GM12878 (cell line): ENCODE results near the gene FKBP11. TPM values are rescaled to one million over a fixed set of nuclear protein-coding genes. Genes with fewer than 3 reads are reported as not detected.

Experiments used
- ATAC-seq: fragments of 200-7000 bp; cut with Tn5 transposase; 3 replicates; pipeline ENCODE4 v1.9.1; 2020; ENCODE audit warnings: mild to moderate bottlenecking, moderate library complexity
- BruUV-seq: library from RNA; stranded (reverse); fragments of 400-500 nt; replicated peaks from 2 replicates; lab custom pipeline; 2021; lab: Mats Ljungman, UMichigan
- CTCF ChIA-PET: fragments of 300-600 bp; sonication (Branson Sonifier 250); formaldehyde crosslinking; extraction: SDS; loops from one replicate; lab custom pipeline; 2021; ENCODE audit warnings: inconsistent platforms; lab: Yijun Ruan, JAX
- POLR2A ChIA-PET: fragments of 350-600 bp; formaldehyde crosslinking; extraction: SDS; loops from one replicate; lab custom pipeline; 2021; ENCODE audit warnings: inconsistent platforms; lab: Charles Lee
- RAD21 ChIA-PET: fragments of 300-600 bp; sonication (Branson Sonifier 250); formaldehyde crosslinking; loops from one replicate; lab custom pipeline; 2023; ENCODE audit warnings: antibody characterized with exemption; ENCODE audit not compliant: unreplicated experiment; lab: Charles Lee
- SMC1A ChIA-PET: fragments of 300-600 bp; sonication (Branson Sonifier 250); formaldehyde crosslinking; loops from one replicate; lab custom pipeline; 2023; ENCODE audit not compliant: unreplicated experiment, uncharacterized antibody; lab: Charles Lee
- DNase-seq: peaks from one replicate; pipeline ENCODE4 v3.0.0-alpha.2; 2011; ENCODE audit warnings: low read depth, low spot score
- FAIRE-seq: peaks from 3 replicates; lab custom pipeline; 2011; peaks lifted over from hg19 to GRCh38; lab: Jason Lieb, UNC
- H2AFZ ChIP-seq: 2 replicates; pipeline ENCODE4 v1.6.0; 2011; ENCODE audit warnings: low read depth, low read length, control low read depth; ENCODE audit not compliant: control insufficient read depth
- H3K27ac ChIP-seq: 2 replicates; pipeline ENCODE4 v1.5.1; 2011; ENCODE audit warnings: control low read depth; ENCODE audit not compliant: control insufficient read depth, insufficient read depth
- H3K27me3 ChIP-seq, 2 experiments: replicated peaks in 1 of 2; 2 replicates each; pipeline versions ENCODE4 v1.6.0 to v1.6.1; 2011; ENCODE audit warnings: low read length in 1 of 2; ENCODE audit not compliant: control insufficient read depth in 2 of 2, insufficient read depth in 2 of 2
- H3K36me3 ChIP-seq, 2 experiments: 2 replicates each; pipeline ENCODE4 v1.5.1; 2011; ENCODE audit warnings: low read length in 1 of 2; ENCODE audit not compliant: control insufficient read depth in 2 of 2, insufficient read depth in 2 of 2
- H3K4me1 ChIP-seq: 2 replicates; pipeline ENCODE4 v1.6.1; 2011; ENCODE audit warnings: mild to moderate bottlenecking, low read length, moderate library complexity, mixed read lengths; ENCODE audit not compliant: control insufficient read depth, insufficient read depth
- H3K4me2 ChIP-seq: 2 replicates; pipeline ENCODE4 v1.6.0; 2011; ENCODE audit warnings: control low read depth; ENCODE audit not compliant: control insufficient read depth, insufficient read depth
- H3K4me3 ChIP-seq: fragments of 200-600 bp; sonication (generic); 2 replicates; pipeline ENCODE4 v1.5.1; 2016
- H3K79me2 ChIP-seq: 2 replicates; pipeline ENCODE4 v1.6.0; 2011; ENCODE audit warnings: low read length; ENCODE audit not compliant: control insufficient read depth, insufficient read depth
- H3K9ac ChIP-seq: 2 replicates; pipeline ENCODE4 v1.8.0; 2011; ENCODE audit warnings: low read length, control low read depth, mixed read lengths; ENCODE audit not compliant: control insufficient read depth, insufficient read depth
- H3K9me3 ChIP-seq: replicated peaks from 3 replicates; pipeline ENCODE4 v1.5.1; 2011; ENCODE audit warnings: mild to moderate bottlenecking, low read length; ENCODE audit not compliant: control insufficient read depth, insufficient read depth
- H4K20me1 ChIP-seq: 2 replicates; pipeline ENCODE4 v1.6.0; 2011; ENCODE audit not compliant: control insufficient read depth, insufficient read depth
- EP300 ChIP-seq, 2 experiments: fragments of 150-350 bp in 1 of 2; IDR thresholded peaks; 2 replicates each; pipeline ENCODE4 v1.6.1; 2011 to 2012; ENCODE audit warnings: low read depth in 2 of 2, low read length in 2 of 2, borderline replicate concordance in 1 of 2, improper control_type of control experiment in 1 of 2, inconsistent platforms in 1 of 2; ENCODE audit not compliant: control insufficient read depth in 1 of 2
- NFXL1 ChIP-seq: fragments of 450-650 bp; IDR thresholded peaks from 2 replicates; pipeline ENCODE4 v1.6.1; 2017; ENCODE audit warnings: antibody characterized with exemption, mild to moderate bottlenecking, borderline replicate concordance
- SUPT20H ChIP-seq: IDR thresholded peaks from 2 replicates; pipeline ENCODE4 v1.6.1; 2011; ENCODE audit warnings: low read depth, mild to moderate bottlenecking, low read length, moderate library complexity, borderline replicate concordance; ENCODE audit not compliant: control insufficient read depth
- WGBS: methylation state at CpG from one replicate; pipeline ENCODE4 v1.1.6; 2016; ENCODE audit warnings: low lambda C conversion rate; ENCODE audit not compliant: insufficient replicate concordance, insufficient coverage; ENCODE audit errors: missing lambda C conversion rate; 5-methylcytosine and 5-hydroxymethylcytosine counted together
- in situ Hi-C: fragments of 300-500 bp; cut with MboI; formaldehyde crosslinking; loops from 9 replicates; pipeline ENCODE4 v1.14.3; 2018; ENCODE audit warnings: mixed read lengths
- intact Hi-C: fragments of 100-400 bp; cut with micrococcal nuclease; formaldehyde crosslinking; loops from one replicate; pipeline ENCODE4 v1.14.2; 2022; ENCODE audit not compliant: unreplicated experiment
- polyA plus RNA-seq, 11 experiments: library from polyadenylated mRNA; depleted of rRNA in 4 of 11; unstranded in 6 of 11; stranded (reverse) in 5 of 11; fragments of >200 nt; fragmentation: Nextera tagmentation in 4 of 11; fragmentation: Illumina TruSeq in 1 of 11; extraction: Ambion mirVana in 4 of 11; extraction: Trizol in 1 of 11; gene quantifications; 1 replicate in 1 of 11; 2 replicates in 10 of 11; pipeline versions ENCODE4 v1.2.1 to v1.2.3, GENCODE V29; 2011 to 2016; ENCODE audit warnings: inconsistent platforms in 2 of 11, missing spikeins in 2 of 11, low read depth in 1 of 11
- total RNA-seq, 4 experiments: library from RNA; depleted of rRNA in 3 of 4; stranded (reverse); fragments of >200 nt in 3 of 4; fragmentation: Illumina TruSeq in 1 of 4; extraction: Trizol in 1 of 4; gene quantifications; 2 replicates each; pipeline versions ENCODE4 v1.2.1 to v1.2.3, GENCODE V29; 2013 to 2021
- TF ChIP-seq, protein P1 (sequence below): IDR thresholded peaks from 2 replicates; pipeline ENCODE4 v1.6.1; 2012; ENCODE audit warnings: improper control_type of control experiment, low read depth, low read length; ENCODE audit not compliant: insufficient replicate concordance

Gene FKBP11
- total and polyA plus RNA-seq, 10 of the 15 experiments (the other 5 are each of a cell fraction or from before 2014, with no cell fraction given): 25.0 to 135 (median 56.5) TPM

- H3K4me2 ChIP-seq: no peak overlapping the region
- CTCF ChIA-PET: interaction anchor here (0.9 to 3.0 kb wide), 3 partner anchors 8 to 27 kb away, joined by 3 to 10 read pairs (median 4); no protein-coding TSS in a partner anchor
- no peak for TF ChIP-seq SUPT20H
- no peak for TF ChIP-seq NFXL1
- TF ChIP-seq, protein P1, sequence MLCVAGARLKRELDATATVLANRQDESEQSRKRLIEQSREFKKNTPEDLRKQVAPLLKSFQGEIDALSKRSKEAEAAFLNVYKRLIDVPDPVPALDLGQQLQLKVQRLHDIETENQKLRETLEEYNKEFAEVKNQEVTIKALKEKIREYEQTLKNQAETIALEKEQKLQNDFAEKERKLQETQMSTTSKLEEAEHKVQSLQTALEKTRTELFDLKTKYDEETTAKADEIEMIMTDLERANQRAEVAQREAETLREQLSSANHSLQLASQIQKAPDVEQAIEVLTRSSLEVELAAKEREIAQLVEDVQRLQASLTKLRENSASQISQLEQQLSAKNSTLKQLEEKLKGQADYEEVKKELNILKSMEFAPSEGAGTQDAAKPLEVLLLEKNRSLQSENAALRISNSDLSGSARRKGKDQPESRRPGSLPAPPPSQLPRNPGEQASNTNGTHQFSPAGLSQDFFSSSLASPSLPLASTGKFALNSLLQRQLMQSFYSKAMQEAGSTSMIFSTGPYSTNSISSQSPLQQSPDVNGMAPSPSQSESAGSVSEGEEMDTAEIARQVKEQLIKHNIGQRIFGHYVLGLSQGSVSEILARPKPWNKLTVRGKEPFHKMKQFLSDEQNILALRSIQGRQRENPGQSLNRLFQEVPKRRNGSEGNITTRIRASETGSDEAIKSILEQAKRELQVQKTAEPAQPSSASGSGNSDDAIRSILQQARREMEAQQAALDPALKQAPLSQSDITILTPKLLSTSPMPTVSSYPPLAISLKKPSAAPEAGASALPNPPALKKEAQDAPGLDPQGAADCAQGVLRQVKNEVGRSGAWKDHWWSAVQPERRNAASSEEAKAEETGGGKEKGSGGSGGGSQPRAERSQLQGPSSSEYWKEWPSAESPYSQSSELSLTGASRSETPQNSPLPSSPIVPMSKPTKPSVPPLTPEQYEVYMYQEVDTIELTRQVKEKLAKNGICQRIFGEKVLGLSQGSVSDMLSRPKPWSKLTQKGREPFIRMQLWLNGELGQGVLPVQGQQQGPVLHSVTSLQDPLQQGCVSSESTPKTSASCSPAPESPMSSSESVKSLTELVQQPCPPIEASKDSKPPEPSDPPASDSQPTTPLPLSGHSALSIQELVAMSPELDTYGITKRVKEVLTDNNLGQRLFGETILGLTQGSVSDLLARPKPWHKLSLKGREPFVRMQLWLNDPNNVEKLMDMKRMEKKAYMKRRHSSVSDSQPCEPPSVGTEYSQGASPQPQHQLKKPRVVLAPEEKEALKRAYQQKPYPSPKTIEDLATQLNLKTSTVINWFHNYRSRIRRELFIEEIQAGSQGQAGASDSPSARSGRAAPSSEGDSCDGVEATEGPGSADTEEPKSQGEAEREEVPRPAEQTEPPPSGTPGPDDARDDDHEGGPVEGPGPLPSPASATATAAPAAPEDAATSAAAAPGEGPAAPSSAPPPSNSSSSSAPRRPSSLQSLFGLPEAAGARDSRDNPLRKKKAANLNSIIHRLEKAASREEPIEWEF: no peak
- TF ChIP-seq EP300 (IDR thresholded peaks at IDR 0.05; ENCODE audit: borderline replicate concordance in 1 of 2, control insufficient read depth in 1 of 2, low read depth in 2 of 2, low read length in 2 of 2): no peak
- TF ChIP-seq, all 136 proteins: peak for 0
- peaks cover 7% of the 10 kb centered on the region for H3K4me1 ChIP-seq
- FAIRE-seq: no peak
- intact Hi-C loops (no loop called here), in situ Hi-C loops (no loop called here)
- BruUV-seq: no TSS peak
- H3K36me3 ChIP-seq: no peaks in the 10 kb centered on the region
- no peak overlapping the region for H3K9ac ChIP-seq
- no peaks in the 10 kb centered on the region for H4K20me1 ChIP-seq
- H3K27me3 ChIP-seq: no peaks in the 10 kb centered on the region; a peak in 1 of 4 replicates
- ChIA-PET SMC1A (interaction anchor here (0.7 to 1.9 kb wide), 2 partner anchors 8 to 15 kb away, joined by 3 to 6 read pairs; no protein-coding TSS in a partner anchor), POLR2A (interaction anchor here (0.6 to 1.6 kb wide), 2 partner anchors 37 to 111 kb away, joined by 3 to 4 read pairs; no protein-coding TSS in a partner anchor), RAD21 (no interaction called here)
- peaks cover 14% of the 10 kb centered on the region for H3K79me2 ChIP-seq
- no peak overlapping the region for H3K4me3 ChIP-seq
- WGBS: 43% methylated on average over 3 of the region's 3 CpGs
- DNase-seq: no peak
- H3K27ac ChIP-seq: no peak overlapping the region
- no peak overlapping the region for H2AFZ ChIP-seq
- H3K9me3 ChIP-seq: no peaks in the 10 kb centered on the region
- ATAC-seq: no peak
Measured at GRCh38 chr12:48960834-48961233, 35.5 kb upstream of the FKBP11 start.
